HepG2 (cell line): ENCODE results near the gene NADK2. TPM values are rescaled to one million over a fixed set of nuclear protein-coding genes. Genes with fewer than 3 reads are reported as not detected.

Experiments used
- AKAP8 ChIP-seq: sonication (generic); formaldehyde crosslinking; IDR thresholded peaks from 2 replicates; pipeline ENCODE4 v1.5.1; 2020; ENCODE audit warnings: mild to moderate bottlenecking, missing genetic modification reagents
- ARNTL ChIP-seq: sonication (generic); formaldehyde crosslinking; IDR thresholded peaks from 2 replicates; pipeline ENCODE4 v1.4.0; 2020; ENCODE audit warnings: mild to moderate bottlenecking, missing genetic modification reagents
- CAMTA2 ChIP-seq: sonication (generic); formaldehyde crosslinking; IDR thresholded peaks from 2 replicates; pipeline ENCODE4 v1.4.0; 2020; ENCODE audit warnings: mild to moderate bottlenecking, missing genetic modification reagents, borderline replicate concordance
- DDIT3 ChIP-seq: sonication (generic); formaldehyde crosslinking; IDR thresholded peaks from 2 replicates; pipeline ENCODE4 v1.4.0; 2020; ENCODE audit warnings: mild to moderate bottlenecking, missing genetic modification reagents
- KAT7 ChIP-seq: IDR thresholded peaks from 2 replicates; pipeline ENCODE4 v1.6.1; 2018; ENCODE audit warnings: borderline replicate concordance, missing compliant biosample characterization
- KLF15 ChIP-seq: sonication (generic); formaldehyde crosslinking; IDR thresholded peaks from 2 replicates; pipeline ENCODE4 v1.8.1; 2023; ENCODE audit warnings: borderline replicate concordance, mild to moderate bottlenecking, inconsistent platforms, missing genetic modification reagents, mixed read lengths
- PAWR ChIP-seq: sonication (generic); formaldehyde crosslinking; IDR thresholded peaks from 2 replicates; pipeline ENCODE4 v1.4.0; 2020; ENCODE audit warnings: missing genetic modification reagents, mild to moderate bottlenecking, borderline replicate concordance
- POLR2AphosphoS2 ChIP-seq: IDR thresholded peaks from 2 replicates; pipeline ENCODE4 v1.6.1; 2011; ENCODE audit warnings: low read depth, low read length, improper control_type of control experiment
- RFX1 ChIP-seq: fragments of 450-650 bp; IDR thresholded peaks from 2 replicates; pipeline ENCODE4 v1.6.1; 2017
- RNF2 ChIP-seq: fragments of 450-650 bp; conservative IDR thresholded peaks from 2 replicates; pipeline ENCODE4 v1.6.1; 2016; ENCODE audit warnings: low read depth
- SIN3A ChIP-seq: IDR thresholded peaks from 2 replicates; pipeline ENCODE4 v1.6.1; 2011; ENCODE audit warnings: low read depth, mild to moderate bottlenecking, control low read depth, low read length, borderline replicate concordance
- TBX3 ChIP-seq: fragments of 450-650 bp; IDR thresholded peaks from 2 replicates; pipeline ENCODE4 v1.6.1; 2017; ENCODE audit warnings: antibody characterized with exemption, mild to moderate bottlenecking, inconsistent platforms, borderline replicate concordance
- TERF1 ChIP-seq: sonication (generic); formaldehyde crosslinking; IDR thresholded peaks from 2 replicates; pipeline ENCODE4 v1.8.0; 2022; ENCODE audit warnings: mild to moderate bottlenecking, missing genetic modification reagents, moderate library complexity
- TIGD3 ChIP-seq: sonication (generic); formaldehyde crosslinking; IDR thresholded peaks from 2 replicates; pipeline ENCODE4 v1.5.1; 2020; ENCODE audit warnings: mild to moderate bottlenecking, missing genetic modification reagents, borderline replicate concordance
- TMF1 ChIP-seq: sonication (generic); formaldehyde crosslinking; IDR thresholded peaks from 2 replicates; pipeline ENCODE4 v1.8.1; 2022; ENCODE audit warnings: low read depth, missing genetic modification reagents
- ZBTB21 ChIP-seq: sonication (generic); formaldehyde crosslinking; IDR thresholded peaks from 2 replicates; pipeline ENCODE4 v1.4.0; 2020; ENCODE audit warnings: missing genetic modification reagents
- ZFP41 ChIP-seq: sonication (generic); formaldehyde crosslinking; IDR thresholded peaks from 2 replicates; pipeline ENCODE4 v1.4.0; 2020; ENCODE audit warnings: mild to moderate bottlenecking, missing genetic modification reagents, borderline replicate concordance
- ZNF20 ChIP-seq: sonication (generic); formaldehyde crosslinking; IDR thresholded peaks from 2 replicates; pipeline ENCODE4 v1.4.0; 2020; ENCODE audit warnings: mild to moderate bottlenecking, moderate library complexity, missing genetic modification reagents
- ZNF34 ChIP-seq: sonication (generic); formaldehyde crosslinking; IDR thresholded peaks from 2 replicates; pipeline ENCODE4 v1.4.0; 2020; ENCODE audit warnings: mild to moderate bottlenecking, missing genetic modification reagents, borderline replicate concordance
- ZNF597 ChIP-seq: sonication (generic); formaldehyde crosslinking; IDR thresholded peaks from 2 replicates; pipeline ENCODE4 v1.5.0; 2020; ENCODE audit warnings: missing genetic modification reagents
- ZNF605 ChIP-seq: sonication (generic); formaldehyde crosslinking; IDR thresholded peaks from 2 replicates; pipeline ENCODE4 v1.8.0; 2022; ENCODE audit warnings: mild to moderate bottlenecking, missing genetic modification reagents
- ZNF770 ChIP-seq: sonication (generic); formaldehyde crosslinking; IDR thresholded peaks from 2 replicates; pipeline ENCODE4 v1.5.0; 2020; ENCODE audit warnings: mild to moderate bottlenecking, missing genetic modification reagents
- ZSCAN29 ChIP-seq: sonication (generic); formaldehyde crosslinking; conservative IDR thresholded peaks from 2 replicates; pipeline ENCODE4 v1.4.0; 2020; ENCODE audit warnings: mild to moderate bottlenecking, missing genetic modification reagents
- polyA plus RNA-seq, 8 experiments: library from polyadenylated mRNA; depleted of rRNA in 3 of 8; stranded (reverse) in 7 of 8; unstranded in 1 of 8; fragments of >200 nt; fragmentation: Illumina TruSeq in 4 of 8; extraction: Trizol in 4 of 8; gene quantifications; 2 replicates each; pipeline versions ENCODE4 v1.2.1 to v1.2.3, GENCODE V29; 2011 to 2016; ENCODE audit warnings: low read depth in 4 of 8, missing spikeins in 1 of 8, mixed read lengths in 1 of 8; ENCODE audit not compliant: insufficient read depth in 1 of 8
- total RNA-seq, 5 experiments: library from RNA; depleted of rRNA; stranded (reverse); fragments of >200 nt; fragmentation: Illumina TruSeq; extraction: Trizol; gene quantifications; 2 replicates each; pipeline ENCODE4 v1.2.3, GENCODE V29; 2016; ENCODE audit warnings: low read depth in 1 of 5

The NADK2 gene
- total and polyA plus RNA-seq, 2 of the 13 experiments (the other 11 are each of a cell fraction or from before 2014, with no cell fraction given): 13.9 to 71.4 TPM

- TF ChIP-seq AKAP8 (CRISPR knock-in tag) (0 out of 2 replicates have a peak, but pooled peaks have one; percentile 35), TERF1 (CRISPR knock-in tag) (no peak), TMF1 (peak; percentile 69; the same call in 1 of the 2 replicates), RNF2 (peak; percentile 97), PAWR (no peak), POLR2AphosphoS2 (no peak), ZBTB21 (CRISPR knock-in tag) (no peak), ZFP41 (peak; percentile 78; the same call in 1 of the 2 replicates), KAT7 (no peak), DDIT3 (no peak), TIGD3 (CRISPR knock-in tag) (no peak), CAMTA2 (CRISPR knock-in tag) (0 out of 2 replicates have a peak, but pooled peaks have one; percentile 40), TBX3 (peak; percentile 39; the same call in 1 of the 2 replicates), ZNF605 (CRISPR knock-in tag) (peak; percentile 93), ARNTL (CRISPR knock-in tag) (peak; percentile 60), ZNF597 (CRISPR knock-in tag) (no peak), ZNF770 (peak; percentile 40; the same call in 1 of the 2 replicates), ZNF34 (CRISPR knock-in tag) (no peak), SIN3A (no peak), ZSCAN29 (CRISPR knock-in tag) (no peak), ZNF20 (CRISPR knock-in tag) (0 out of 2 replicates have a peak, but pooled peaks have one; percentile 27), RFX1 (no peak), KLF15 (CRISPR knock-in tag) (peak; percentile 81; the same call in 1 of the 2 replicates)
Measured at GRCh38 chr5:36241631-36242533, at the start of gene NADK2 (continued).
